Nephron progenitor cell (in vitro differentiated cells): ENCODE measurements around the gene WDR12.

Source experiments
- DNase-seq: peaks from one replicate; pipeline ENCODE4 v3.0.0; 2021
- H3K27ac Mint-ChIP-seq: 2 replicates; pipeline ENCODE4 v1.8.0; 2021; ENCODE audit warnings: mild to moderate bottlenecking, moderate library complexity, mixed read lengths
- H3K27me3 Mint-ChIP-seq: 2 replicates; pipeline ENCODE4 v1.8.0; 2021; ENCODE audit warnings: mild to moderate bottlenecking, low read depth, mixed read lengths; ENCODE audit not compliant: poor library complexity
- H3K36me3 Mint-ChIP-seq: 2 replicates; pipeline ENCODE4 v1.8.0; 2021; ENCODE audit warnings: low read depth, mixed read lengths
- H3K4me1 Mint-ChIP-seq: 2 replicates; pipeline ENCODE4 v1.8.0; 2021; ENCODE audit warnings: mixed read lengths
- H3K4me3 Mint-ChIP-seq: 2 replicates; pipeline ENCODE4 v1.8.0; 2021; ENCODE audit warnings: mild to moderate bottlenecking, moderate library complexity, mixed read lengths
- H3K9me3 Mint-ChIP-seq: 2 replicates; pipeline ENCODE4 v1.8.0; 2021; ENCODE audit warnings: mild to moderate bottlenecking, moderate library complexity, mixed read lengths
- TF ChIP-seq, protein P1 (sequence below): fragments of 200-600 bp; sonication (generic); IDR thresholded peaks from 2 replicates; pipeline ENCODE4 v1.5.0; 2021; ENCODE audit warnings: antibody characterized with exemption

WDR12 gene

DNA sequence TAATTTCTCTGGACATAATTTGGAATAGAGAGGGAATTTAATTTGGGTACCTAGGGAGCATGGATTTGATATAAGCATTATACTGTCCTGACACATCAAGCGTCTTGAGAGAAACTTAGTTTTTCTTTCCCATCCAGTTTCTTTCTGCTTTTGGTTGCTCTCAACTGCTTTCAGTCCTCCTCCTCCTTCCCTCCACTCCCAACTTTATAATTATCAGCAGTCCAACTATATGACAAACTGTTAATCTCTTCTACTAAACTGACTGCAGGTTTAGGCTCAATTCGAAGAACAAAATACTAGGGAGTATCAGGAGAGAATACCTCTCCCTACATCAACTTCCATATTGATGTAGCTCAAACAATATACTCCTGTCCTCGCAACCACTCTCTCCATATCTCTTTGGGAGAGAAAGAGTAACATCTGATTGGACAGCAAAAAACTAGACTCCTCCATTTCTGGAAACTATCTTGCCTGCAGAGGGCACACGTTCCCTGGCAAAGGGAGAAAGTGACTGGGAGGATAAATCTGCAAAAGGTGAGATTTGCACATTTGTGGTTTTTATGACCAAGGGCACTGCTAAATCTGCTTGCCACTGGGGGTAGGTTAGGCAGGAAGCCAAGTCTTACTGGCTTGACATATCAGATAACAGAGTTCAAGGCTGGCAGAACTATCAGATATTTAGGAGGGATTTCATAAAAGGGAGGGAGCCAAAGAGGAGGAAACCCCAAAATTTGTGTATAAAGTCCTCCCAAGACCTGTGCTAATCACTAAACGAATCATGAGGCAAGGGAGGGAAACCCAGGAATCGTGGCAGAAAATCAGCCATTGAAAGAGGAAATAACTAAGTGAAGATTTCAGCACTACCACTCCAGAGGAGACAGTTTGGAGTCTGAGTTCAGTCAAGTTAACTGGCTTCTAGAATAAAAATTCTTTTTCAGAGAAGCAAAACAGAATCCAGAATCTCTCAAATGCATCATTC lies 79.9 kb downstream of the WDR12 start:
- no peaks in the 10 kb centered on the region for H3K36me3 Mint-ChIP-seq
- TF ChIP-seq, protein P1, sequence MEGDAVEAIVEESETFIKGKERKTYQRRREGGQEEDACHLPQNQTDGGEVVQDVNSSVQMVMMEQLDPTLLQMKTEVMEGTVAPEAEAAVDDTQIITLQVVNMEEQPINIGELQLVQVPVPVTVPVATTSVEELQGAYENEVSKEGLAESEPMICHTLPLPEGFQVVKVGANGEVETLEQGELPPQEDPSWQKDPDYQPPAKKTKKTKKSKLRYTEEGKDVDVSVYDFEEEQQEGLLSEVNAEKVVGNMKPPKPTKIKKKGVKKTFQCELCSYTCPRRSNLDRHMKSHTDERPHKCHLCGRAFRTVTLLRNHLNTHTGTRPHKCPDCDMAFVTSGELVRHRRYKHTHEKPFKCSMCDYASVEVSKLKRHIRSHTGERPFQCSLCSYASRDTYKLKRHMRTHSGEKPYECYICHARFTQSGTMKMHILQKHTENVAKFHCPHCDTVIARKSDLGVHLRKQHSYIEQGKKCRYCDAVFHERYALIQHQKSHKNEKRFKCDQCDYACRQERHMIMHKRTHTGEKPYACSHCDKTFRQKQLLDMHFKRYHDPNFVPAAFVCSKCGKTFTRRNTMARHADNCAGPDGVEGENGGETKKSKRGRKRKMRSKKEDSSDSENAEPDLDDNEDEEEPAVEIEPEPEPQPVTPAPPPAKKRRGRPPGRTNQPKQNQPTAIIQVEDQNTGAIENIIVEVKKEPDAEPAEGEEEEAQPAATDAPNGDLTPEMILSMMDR, result peak; percentile 42
- peak; percentile 16 for DNase-seq
- peaks cover 7% of the 10 kb centered on the region for H3K4me1 Mint-ChIP-seq
- no peaks in the 10 kb centered on the region for H3K27me3 Mint-ChIP-seq
- H3K4me3 Mint-ChIP-seq, result no peak overlapping the region
- no peaks in the 10 kb centered on the region for H3K9me3 Mint-ChIP-seq
- H3K27ac Mint-ChIP-seq, result peak overlapping the region; percentile 14

- no peaks in the 10 kb centered on the region for H3K36me3 Mint-ChIP-seq
- DNase-seq, result no peak
- H3K4me1 Mint-ChIP-seq, result peaks cover 24% of the 10 kb centered on the region
- H3K27ac Mint-ChIP-seq, result peak overlapping the region; percentile 5
- TF ChIP-seq, protein P1, result no peak
- H3K27me3 Mint-ChIP-seq, result no peaks in the 10 kb centered on the region
- no peak overlapping the region for H3K4me3 Mint-ChIP-seq
- H3K9me3 Mint-ChIP-seq, result no peaks in the 10 kb centered on the region
These were observed 86.6 kb downstream of the WDR12 start for GRCh38 chr2:202824901-202825300.
